PFSK-1 (cell line): ENCODE data around the gene SNX32. TPM values are rescaled to one million over a fixed set of nuclear protein-coding genes. Genes with fewer than 3 reads are reported as not detected.

Source experiments
- FOXP2 ChIP-seq: optimal IDR thresholded peaks from 2 replicates; pipeline ENCODE3; 2011; ENCODE audit warnings: borderline replicate concordance, control low read depth, inconsistent platforms; ENCODE audit not compliant: insufficient read depth; ENCODE audit errors: extremely low read length, extremely low read depth
- POLR2AphosphoS5 ChIP-seq: IDR thresholded peaks from 2 replicates; pipeline ENCODE4 v1.6.1; 2012; ENCODE audit warnings: low read depth, mild to moderate bottlenecking, control low read depth, low read length, moderate library complexity
- REST ChIP-seq, 2 experiments: IDR thresholded peaks; 2 replicates each; pipeline versions ENCODE4 v1.6.1 to v1.8.0; 2011 to 2012; ENCODE audit warnings: low read depth in 2 of 2, low read length in 2 of 2, control low read depth in 1 of 2, inconsistent platforms in 1 of 2, mild to moderate bottlenecking in 1 of 2, moderate library complexity in 1 of 2; ENCODE audit not compliant: insufficient read depth in 1 of 2
- SIN3A ChIP-seq: IDR thresholded peaks from 2 replicates; pipeline ENCODE4 v1.6.1; 2012; ENCODE audit warnings: mild to moderate bottlenecking, low read length, moderate library complexity, borderline replicate concordance; ENCODE audit not compliant: insufficient read depth
- TAF1 ChIP-seq: IDR thresholded peaks from 2 replicates; pipeline ENCODE4 v1.6.1; 2012; ENCODE audit warnings: low read length, control low read depth, borderline replicate concordance; ENCODE audit not compliant: insufficient read depth
- polyA plus RNA-seq: library from polyadenylated mRNA; unstranded; fragments of >200 nt; gene quantifications from one replicate; pipeline ENCODE4 v1.2.1, GENCODE V29; 2012; ENCODE audit warnings: low read depth, missing spikeins; ENCODE audit not compliant: insufficient read length

SNX32 gene
- polyA plus RNA-seq, result not detected

GRCh38 chr11:65833297-65834030, at the start of gene SNX32:
TSS of gene SNX32 (plus strand) at chr11:65833963. CDS start at chr11:65834066, 103 bp downstream.
- TF ChIP-seq TAF1 (no peak), REST (IDR thresholded peaks at IDR 0.05; ENCODE audit: insufficient read depth in 1 of 2, low read depth in 2 of 2, low read length in 2 of 2) (no peak), FOXP2 (no peak), POLR2AphosphoS5 (no peak), SIN3A (no peak)

GRCh38 chr11:65785319-65786007, 48.3 kb upstream of the SNX32 start:
- TF ChIP-seq TAF1 (no peak), FOXP2 (no peak), SIN3A (no peak), REST (IDR thresholded peaks at IDR 0.05; ENCODE audit: insufficient read depth in 1 of 2, low read depth in 2 of 2, low read length in 2 of 2) (no peak), POLR2AphosphoS5 (no peak)

- TF ChIP-seq POLR2AphosphoS5 (no peak), SIN3A (no peak), REST (IDR thresholded peaks at IDR 0.05; ENCODE audit: insufficient read depth in 1 of 2, low read depth in 2 of 2, low read length in 2 of 2) (no peak), FOXP2 (no peak), TAF1 (no peak)
Observed at GRCh38 chr11:65786008-65786785, 47.6 kb upstream of the SNX32 start.

- TF ChIP-seq FOXP2, result no peak
Observed at GRCh38 chr11:65786786-65787636, 46.8 kb upstream of the SNX32 start, which contains the start of gene OVOL1. TSS of gene OVOL1 (plus strand) at chr11:65787063. CDS start at chr11:65787374, 311 bp downstream.
